NCI-H460 (cell line): ENCODE measurements around the gene TMEM63C. TPM values are rescaled to one million over a fixed set of nuclear protein-coding genes. Genes with fewer than 3 reads are reported as not detected.
"Not testable (repeated sequence)": the region's sequence is repeated elsewhere in the genome, so short reads cannot be mapped to it uniquely, and the experiment has no call there.

Experiments
- DNase-seq: peaks from one replicate; pipeline ENCODE4 v3.0.0-alpha.2; 2016; ENCODE audit warnings: low read depth; ENCODE audit errors: extremely low read depth
- total RNA-seq: library from RNA; depleted of rRNA; stranded (reverse); fragments of >200 nt; shearing (Covaris generic); gene quantifications from 2 replicates; pipeline ENCODE4 v1.2.3, GENCODE V29; 2014

The TMEM63C gene
- total RNA-seq, 1 experiment from 2014 or later = not detected

GRCh38 chr14:77154421-77154820, 27.2 kb upstream of the TMEM63C start:
- no peak for DNase-seq

- no peak for DNase-seq
Observed at GRCh38 chr14:77155083-77155482, 26.5 kb upstream of the TMEM63C start.

GRCh38 chr14:77157740-77158139, 23.9 kb upstream of the TMEM63C start:
- DNase-seq = no peak

- peak; percentile 73 for DNase-seq
Observed at GRCh38 chr14:77158175-77158881, 23.3 kb upstream of the TMEM63C start.

GRCh38 chr14:77158882-77159255, 22.7 kb upstream of the TMEM63C start:
- no peak for DNase-seq

GRCh38 chr14:77161011-77161410, 20.6 kb upstream of the TMEM63C start:
- no peak for DNase-seq

- DNase-seq = no peak
Observed at GRCh38 chr14:77170045-77170444, 11.6 kb upstream of the TMEM63C start.

GRCh38 chr14:77172916-77173315, 8.7 kb upstream of the TMEM63C start:
- DNase-seq = no peak

- DNase-seq = not testable (repeated sequence)
Observed at GRCh38 chr14:77173911-77174617, 7.5 kb upstream of the TMEM63C start.

- no peak for DNase-seq
Observed at GRCh38 chr14:77175843-77176242, 5.8 kb upstream of the TMEM63C start.

GRCh38 chr14:77177702-77178101, 3.9 kb upstream of the TMEM63C start:
- no peak for DNase-seq

- no peak for DNase-seq
Observed at GRCh38 chr14:77178656-77179055, 2.9 kb upstream of the TMEM63C start.

GRCh38 chr14:77180726-77181602, 634 bp upstream of the TMEM63C start:
- DNase-seq = no peak

- DNase-seq = no peak
Observed at GRCh38 chr14:77183896-77184295, 2.3 kb downstream of the TMEM63C start.

- DNase-seq = no peak
Observed at GRCh38 chr14:77184396-77185092, 2.9 kb downstream of the TMEM63C start.

- no peak for DNase-seq
Observed at GRCh38 chr14:77185093-77185465, 3.5 kb downstream of the TMEM63C start.

- no peak for DNase-seq
Observed at GRCh38 chr14:77186911-77187648, 5.5 kb downstream of the TMEM63C start.

GRCh38 chr14:77187649-77188012, 6.0 kb downstream of the TMEM63C start:
- DNase-seq = no peak

GRCh38 chr14:77189479-77189878, 7.9 kb downstream of the TMEM63C start:
- DNase-seq = no peak

- no peak for DNase-seq
Observed at GRCh38 chr14:77190977-77191376, 9.4 kb downstream of the TMEM63C start.
